Loucy (cell line): ENCODE measurements around the gene PLPP1.

ENCODE experiments used
- H2AFZ ChIP-seq: fragments of 200-600 bp; sonication (generic); 2 replicates; pipeline ENCODE4 v1.6.0; 2016; ENCODE audit warnings: antibody characterized with exemption, mild to moderate bottlenecking, low read length, moderate library complexity
- H3F3A ChIP-seq: fragments of 200-600 bp; 2 replicates; pipeline ENCODE4 v1.6.0; 2016; ENCODE audit warnings: antibody characterized with exemption, low read depth, mild to moderate bottlenecking
- H3K27me3 ChIP-seq: fragments of 200-600 bp; sonication (generic); 2 replicates; pipeline ENCODE4 v1.6.1; 2014; ENCODE audit warnings: low read length, mild to moderate bottlenecking; ENCODE audit not compliant: insufficient read depth, poor library complexity, severe bottlenecking
- H3K36me3 ChIP-seq: fragments of 200-600 bp; sonication (generic); 2 replicates; pipeline ENCODE4 v1.6.1; 2016; ENCODE audit warnings: low read length; ENCODE audit not compliant: insufficient read depth
- H3K4me1 ChIP-seq: fragments of 200-600 bp; sonication (generic); 2 replicates; pipeline ENCODE4 v1.5.1; 2014; ENCODE audit warnings: low read length, mild to moderate bottlenecking; ENCODE audit not compliant: insufficient read depth, poor library complexity, severe bottlenecking
- H3K4me2 ChIP-seq: fragments of 200-600 bp; sonication (generic); 2 replicates; pipeline ENCODE4 v1.6.0; 2014; ENCODE audit warnings: antibody characterized with exemption, low read length, low read depth, mild to moderate bottlenecking; ENCODE audit not compliant: poor library complexity, severe bottlenecking
- H3K4me3 ChIP-seq: fragments of 200-600 bp; sonication (generic); 2 replicates; pipeline ENCODE4 v1.5.1; 2014; ENCODE audit warnings: low read length, mild to moderate bottlenecking, mixed read lengths; ENCODE audit not compliant: poor library complexity, severe bottlenecking
- H3K79me2 ChIP-seq: fragments of 200-600 bp; sonication (generic); 2 replicates; pipeline ENCODE4 v1.6.1; 2014; ENCODE audit warnings: low read length; ENCODE audit not compliant: insufficient read depth
- H3K9ac ChIP-seq: fragments of 200-600 bp; sonication (generic); 2 replicates; pipeline ENCODE4 v1.6.0; 2014; ENCODE audit warnings: mild to moderate bottlenecking, low read depth, low read length, moderate library complexity; ENCODE audit not compliant: poor library complexity, severe bottlenecking
- H3K9me2 ChIP-seq: fragments of 200-600 bp; sonication (generic); replicated peaks from 2 replicates; pipeline ENCODE4 v1.6.1; 2016; ENCODE audit warnings: low read depth, low read length, mixed read lengths
- H3K9me3 ChIP-seq: fragments of 200-600 bp; sonication (generic); 2 replicates; pipeline ENCODE4 v1.6.1; 2014; ENCODE audit warnings: mild to moderate bottlenecking, antibody characterized with exemption, low read length, low read depth; ENCODE audit not compliant: insufficient read depth
- H4K20me1 ChIP-seq: fragments of 200-600 bp; sonication (generic); 2 replicates; pipeline ENCODE4 v1.6.0; 2014; ENCODE audit warnings: antibody characterized with exemption, low read length, mild to moderate bottlenecking; ENCODE audit not compliant: insufficient read depth, poor library complexity, severe bottlenecking
- CTCF ChIP-seq: fragments of 200-600 bp; sonication (generic); conservative IDR thresholded peaks from 2 replicates; pipeline ENCODE4 v1.5.1; 2014; ENCODE audit warnings: mild to moderate bottlenecking, antibody characterized with exemption, low read length
- EZH2phosphoT487 ChIP-seq: fragments of 200-600 bp; IDR thresholded peaks from 2 replicates; pipeline ENCODE4 v1.6.1; 2018; ENCODE audit warnings: antibody characterized with exemption, mild to moderate bottlenecking, moderate library complexity, borderline replicate concordance

PLPP1 gene

GRCh38 chr5:55441107-55441771, 93.5 kb downstream of the PLPP1 start:
- Histone ChIP-seq H3F3A (no peaks in the 10 kb centered on the region), H4K20me1 (no peaks in the 10 kb centered on the region), H3K36me3 (peaks cover 5% of the 10 kb centered on the region; the same call in 1 of the 2 replicates), H3K79me2 (no peaks in the 10 kb centered on the region), H3K9me3 (no peaks in the 10 kb centered on the region), H3K4me1 (peaks cover 17% of the 10 kb centered on the region), H3K9me2 (no peaks in the 10 kb centered on the region), H2AFZ (no peak overlapping the region), H3K9ac (no peak overlapping the region), H3K27me3 (no peaks in the 10 kb centered on the region), H3K4me3 (no peak overlapping the region), H3K4me2 (no peak overlapping the region)
- TF ChIP-seq EZH2phosphoT487 (no peak), CTCF (no peak)

- Histone ChIP-seq H3K36me3 (peaks cover 5% of the 10 kb centered on the region; the same call in 1 of the 2 replicates), H3K9ac (no peak overlapping the region), H2AFZ (no peak overlapping the region), H3K4me2 (no peak overlapping the region), H3K4me3 (no peak overlapping the region), H3K79me2 (no peaks in the 10 kb centered on the region), H3K9me3 (no peaks in the 10 kb centered on the region), H3F3A (no peaks in the 10 kb centered on the region), H3K9me2 (no peaks in the 10 kb centered on the region), H3K4me1 (peaks cover 17% of the 10 kb centered on the region), H4K20me1 (no peaks in the 10 kb centered on the region), H3K27me3 (no peaks in the 10 kb centered on the region)
- TF ChIP-seq EZH2phosphoT487 (no peak), CTCF (no peak)
Observed at GRCh38 chr5:55440188-55440646, 94.5 kb downstream of the PLPP1 start.

- Histone ChIP-seq H3K27me3 (no peaks in the 10 kb centered on the region), H4K20me1 (no peaks in the 10 kb centered on the region), H3K4me2 (no peak overlapping the region), H3K4me1 (peaks cover 17% of the 10 kb centered on the region), H3K79me2 (no peaks in the 10 kb centered on the region), H3K9ac (no peak overlapping the region), H3K9me3 (no peaks in the 10 kb centered on the region), H3K9me2 (no peaks in the 10 kb centered on the region), H3F3A (no peaks in the 10 kb centered on the region), H3K36me3 (peaks cover 5% of the 10 kb centered on the region; the same call in 1 of the 2 replicates), H3K4me3 (no peak overlapping the region), H2AFZ (no peak overlapping the region)
- no peak for TF ChIP-seq CTCF
- TF ChIP-seq EZH2phosphoT487 = no peak
Observed at GRCh38 chr5:55438998-55439397, 95.8 kb downstream of the PLPP1 start.
